HG03025 (cell line): Measurements from ENCODE around the gene C3orf20.
A peak's percentile ranks its signal among the peaks of the same experiment; 100 is the strongest.

Source experiments
- ATAC-seq: cut with Tn5 transposase; IDR thresholded peaks from one replicate; pipeline ENCODE4 v1.9.1; 2021; ENCODE audit warnings: mild to moderate bottlenecking, moderate library complexity; ENCODE audit not compliant: unreplicated experiment, low FRiP score

C3orf20 gene

DNA sequence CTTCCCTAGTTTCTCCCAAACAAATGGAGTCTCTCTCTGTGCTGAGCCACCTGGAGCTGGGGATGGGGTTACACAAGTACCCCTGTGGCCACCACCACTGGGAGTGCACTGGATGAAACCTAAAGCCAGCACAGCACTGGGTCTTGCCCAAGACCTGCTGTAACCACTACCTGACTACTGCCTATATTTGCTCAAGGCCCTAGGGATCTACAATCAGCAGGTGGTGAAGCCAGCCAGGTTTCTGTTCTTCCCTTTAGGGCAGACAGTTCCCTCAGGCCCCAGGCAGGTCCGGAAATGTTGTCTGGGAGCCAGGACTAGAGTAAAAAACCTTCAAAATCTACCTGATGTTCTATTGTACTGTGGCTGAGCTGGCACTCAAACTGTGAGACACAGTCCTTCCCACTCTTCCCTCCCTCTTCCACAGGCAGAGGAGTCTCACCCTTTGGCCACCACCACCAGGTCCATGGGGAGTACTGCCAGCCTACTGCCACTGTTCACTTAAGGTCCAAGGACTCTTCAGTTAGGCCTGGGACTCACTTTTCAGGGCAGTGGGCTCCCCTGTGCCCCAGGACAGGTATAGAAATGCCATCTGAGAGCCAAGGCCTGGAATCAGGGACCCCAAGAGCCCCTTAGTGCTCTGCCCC lies 23.8 kb downstream of the C3orf20 start:
- no peak for ATAC-seq

DNA sequence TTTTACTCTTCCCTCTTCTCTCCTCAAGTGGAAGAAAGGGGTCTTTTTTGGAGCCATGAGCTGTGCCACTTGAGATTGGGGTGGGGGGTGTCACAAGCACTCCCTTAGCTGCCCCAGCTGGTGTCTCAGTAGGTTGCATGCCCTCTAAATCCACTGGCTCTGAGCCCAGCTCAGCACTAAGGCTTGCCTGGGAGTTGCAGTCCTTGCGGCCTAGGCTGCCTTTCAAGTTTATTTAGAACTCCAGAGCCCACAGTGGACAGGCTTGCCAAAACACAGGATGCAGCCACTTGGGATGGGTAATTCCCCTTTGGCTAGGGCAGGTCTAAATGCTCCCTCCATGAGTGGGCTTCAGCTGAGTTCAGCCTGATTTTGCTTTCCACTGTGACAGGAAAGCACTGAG lies 24.7 kb downstream of the C3orf20 start:
- no peak for ATAC-seq

DNA sequence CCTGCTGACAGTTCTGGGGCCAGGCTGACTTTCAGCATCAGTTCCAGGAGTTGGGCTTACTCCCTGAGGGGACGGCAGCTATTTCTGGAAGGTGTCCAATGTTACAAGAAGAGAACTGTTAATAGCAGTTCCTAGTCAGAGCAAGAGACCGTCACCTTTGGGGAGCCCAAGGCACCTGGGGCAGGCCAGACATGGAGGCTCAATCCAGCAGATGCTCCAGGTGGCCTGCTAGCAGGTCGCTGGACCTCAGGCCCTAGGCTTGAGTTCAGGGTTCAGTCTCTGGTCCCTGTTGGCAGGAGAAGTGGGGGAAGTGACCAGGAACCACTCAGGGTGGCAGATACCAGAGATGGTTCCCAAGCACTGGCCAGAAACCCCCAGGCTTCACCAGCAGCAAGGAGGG lies 25.9 kb downstream of the C3orf20 start:
- no peak for ATAC-seq

DNA sequence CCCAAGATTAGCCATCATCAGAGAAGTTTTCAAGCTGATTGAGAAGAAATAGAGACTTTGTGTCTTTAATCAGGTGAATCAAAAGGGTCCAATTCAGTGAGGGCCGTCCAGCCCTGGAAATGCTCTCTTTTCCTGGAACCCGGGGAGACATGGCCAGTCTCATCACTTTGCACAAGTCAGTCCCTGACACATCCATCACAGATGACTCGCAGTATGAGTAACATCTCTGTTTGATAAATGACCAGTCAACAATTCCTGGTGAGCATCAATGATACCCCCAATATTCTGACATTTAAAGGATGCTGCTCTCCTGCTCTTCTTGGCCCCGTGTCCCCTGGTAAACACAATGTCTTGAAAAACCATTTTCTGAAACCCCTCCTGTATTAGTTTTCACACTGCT lies 26.7 kb downstream of the C3orf20 start:
- ATAC-seq = no peak

DNA sequence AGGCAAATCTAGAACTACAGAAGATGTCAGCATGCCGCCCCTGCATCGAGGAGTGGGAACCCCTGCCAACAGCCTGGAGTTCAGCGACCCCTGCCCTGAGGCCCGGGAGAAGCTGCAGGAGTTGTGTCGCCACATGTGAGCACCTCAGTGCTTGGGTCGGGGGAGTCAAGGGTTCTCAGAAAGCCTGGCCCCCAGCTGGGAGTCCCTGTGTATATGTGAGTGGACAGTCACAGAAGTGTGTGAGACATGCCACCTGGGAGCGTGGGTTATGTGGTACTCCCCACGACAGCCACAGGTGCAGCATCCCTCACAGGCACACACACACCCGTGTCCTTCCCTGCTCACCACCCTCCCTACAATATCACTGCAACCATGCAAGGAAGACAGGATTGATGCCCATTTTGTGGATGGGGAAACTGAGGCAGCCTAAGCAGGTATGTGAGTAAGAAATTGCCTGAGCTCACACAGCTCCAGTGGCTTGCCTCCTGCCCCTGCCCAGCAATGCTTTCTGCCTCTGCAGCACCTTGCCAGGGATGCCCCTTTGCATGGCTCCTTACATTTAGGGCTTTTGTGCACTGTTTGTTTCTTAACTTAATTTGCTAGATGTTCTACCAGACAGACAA lies 28.3 kb downstream of the C3orf20 start:
- ATAC-seq = no peak

DNA sequence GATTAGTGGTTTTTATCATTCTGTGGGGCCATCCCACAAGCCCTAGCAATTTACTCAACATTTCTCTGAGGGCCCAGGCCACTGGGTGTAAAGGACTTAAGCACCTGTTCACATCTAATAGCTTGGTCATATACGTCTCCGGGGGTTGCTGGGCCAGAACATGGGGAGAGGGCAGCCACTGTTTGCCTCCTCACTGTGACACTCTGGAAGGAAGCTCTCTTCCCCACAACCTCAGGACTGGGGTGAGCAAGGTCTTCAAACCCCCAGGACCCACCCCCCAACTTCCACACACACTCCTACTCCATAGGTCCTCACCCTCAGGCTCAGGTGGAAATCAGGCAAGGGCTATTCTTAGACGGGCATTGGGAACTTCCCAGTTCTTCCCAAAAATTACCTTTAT lies 28.9 kb downstream of the C3orf20 start:
- no peak for ATAC-seq

DNA sequence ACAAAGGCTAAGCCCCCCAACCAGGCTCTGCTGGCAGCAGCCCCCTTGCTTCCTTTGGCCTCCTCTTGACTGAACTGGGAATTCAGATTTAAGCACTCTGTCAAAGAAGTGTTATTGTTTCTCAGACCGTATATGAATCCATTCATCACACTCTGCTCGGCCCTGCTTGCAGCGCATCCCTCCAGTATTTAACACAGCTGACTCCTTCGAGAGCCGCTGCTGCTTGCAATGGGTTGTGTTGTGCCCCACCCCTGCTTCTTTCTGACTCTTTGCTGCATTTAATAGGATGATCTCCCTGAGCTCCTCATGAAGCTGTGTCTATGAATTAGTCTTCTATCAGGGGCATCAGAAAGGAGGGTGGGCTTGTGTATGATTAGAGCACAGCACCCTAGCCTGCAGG lies 31.2 kb downstream of the C3orf20 start:
- ATAC-seq = no peak

DNA sequence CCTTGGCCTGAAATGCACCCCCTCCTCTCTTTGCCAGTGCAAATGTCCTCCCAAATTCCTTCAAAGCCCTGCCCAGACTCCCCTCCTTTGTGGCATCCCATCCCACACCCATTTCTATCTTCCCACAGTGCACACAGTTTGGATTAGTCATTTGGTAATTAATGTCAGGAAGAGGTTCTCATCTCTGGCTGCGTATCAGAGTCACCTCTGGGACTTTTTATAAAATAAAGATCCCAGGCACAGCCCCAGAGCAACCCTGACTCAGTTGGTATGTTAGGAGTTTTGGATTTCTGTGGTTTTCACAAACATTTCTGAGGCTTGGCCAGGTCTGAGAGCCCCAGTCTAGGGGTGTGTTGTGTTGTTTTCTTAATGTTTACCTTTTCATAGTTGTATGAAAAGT lies 41.6 kb downstream of the C3orf20 start:
- ATAC-seq = no peak

DNA sequence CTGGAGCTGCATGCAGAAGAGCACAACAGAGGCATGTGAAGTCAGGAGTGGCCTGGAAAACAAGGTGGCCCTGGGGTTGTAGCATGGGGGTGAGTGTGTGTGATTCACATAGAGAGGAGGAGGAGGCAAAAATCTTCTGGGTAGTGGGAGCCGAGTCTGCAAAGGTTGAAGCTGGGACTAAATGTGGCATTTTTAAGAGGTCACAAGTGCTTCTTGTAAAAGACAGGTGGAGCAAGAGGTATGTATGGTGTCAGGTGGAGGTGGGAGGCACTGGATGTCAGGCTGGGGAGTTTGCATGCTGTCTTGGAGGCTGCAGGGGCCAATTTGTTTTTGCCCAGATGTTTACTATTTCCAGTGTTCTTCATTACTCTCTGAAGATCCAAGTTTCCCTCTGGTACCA lies 42.4 kb downstream of the C3orf20 start:
- ATAC-seq = no peak

DNA sequence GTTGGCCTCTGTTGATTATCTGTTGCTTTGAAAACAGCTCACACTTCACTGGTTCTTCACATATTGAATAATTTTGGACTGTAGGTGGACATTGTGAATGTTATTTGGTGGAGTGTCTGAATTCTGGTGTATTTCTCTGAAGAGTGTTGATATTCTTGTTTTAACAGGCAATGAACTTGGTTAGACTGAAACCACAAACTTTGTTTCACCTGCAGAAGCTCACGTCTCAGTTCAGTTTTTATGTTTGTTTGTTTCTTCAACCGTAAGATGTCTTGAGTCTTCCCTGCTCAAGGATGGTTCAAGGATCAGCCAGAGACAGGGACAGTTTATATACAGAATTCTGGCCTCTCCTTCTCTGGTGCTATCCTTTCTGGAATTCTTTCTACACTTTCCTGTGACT lies 43.6 kb downstream of the C3orf20 start:
- peak; percentile 63 for ATAC-seq

DNA sequence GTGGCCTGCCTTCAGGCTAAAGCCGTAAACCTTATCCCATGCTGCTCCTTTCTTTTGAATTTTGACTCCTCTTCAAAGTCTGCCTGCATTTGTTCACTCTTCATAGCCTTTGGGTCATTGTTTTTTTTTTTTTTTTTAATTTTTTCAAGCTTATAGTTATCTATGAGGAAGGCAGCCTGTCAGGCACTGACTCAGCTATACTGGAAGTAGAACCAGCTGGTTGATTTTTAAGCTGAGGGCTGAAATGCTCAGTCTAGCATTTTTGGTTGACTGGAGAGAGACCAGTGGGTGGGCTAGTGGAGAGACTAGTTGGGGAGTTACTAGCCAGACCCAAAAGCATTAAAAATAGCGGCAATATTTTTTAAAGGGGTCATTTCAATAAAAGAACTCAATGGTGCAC lies 44.1 kb downstream of the C3orf20 start:
- no peak for ATAC-seq

DNA sequence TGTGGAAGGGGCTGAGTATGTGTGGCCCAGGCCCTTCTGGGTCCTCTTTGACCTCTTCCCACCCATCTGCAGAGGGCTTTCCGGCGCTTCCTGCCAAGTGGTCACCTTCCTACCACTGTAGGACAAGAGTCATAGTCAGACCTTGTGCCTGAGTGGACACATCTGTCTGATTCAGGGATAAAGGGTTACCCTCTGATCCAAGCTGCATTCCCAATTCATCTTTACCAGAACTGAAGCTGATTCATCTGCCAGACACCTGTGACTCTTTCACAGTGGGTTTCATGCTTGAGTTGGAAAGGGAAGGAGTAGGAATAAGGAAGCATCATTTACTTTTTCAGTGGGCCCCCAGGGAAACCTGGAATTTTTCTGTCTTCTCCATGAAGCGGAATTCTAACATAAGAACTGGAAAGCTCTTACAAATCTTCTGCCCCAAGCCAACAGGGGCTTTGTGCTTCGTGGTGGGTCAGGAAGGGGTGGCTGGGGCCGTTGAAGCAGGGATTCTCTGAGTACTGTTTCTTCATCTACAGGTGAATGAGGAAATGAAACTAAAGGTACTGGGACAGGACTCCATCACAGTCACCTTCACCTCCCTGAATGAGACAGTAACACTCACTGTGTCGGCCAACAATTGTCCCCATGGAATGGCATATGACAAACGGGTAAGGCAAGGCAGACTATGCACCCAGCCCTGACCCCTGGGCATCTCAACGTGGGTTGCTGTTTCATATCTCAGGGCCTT lies 46.4 kb downstream of the C3orf20 start:
- no peak for ATAC-seq

DNA sequence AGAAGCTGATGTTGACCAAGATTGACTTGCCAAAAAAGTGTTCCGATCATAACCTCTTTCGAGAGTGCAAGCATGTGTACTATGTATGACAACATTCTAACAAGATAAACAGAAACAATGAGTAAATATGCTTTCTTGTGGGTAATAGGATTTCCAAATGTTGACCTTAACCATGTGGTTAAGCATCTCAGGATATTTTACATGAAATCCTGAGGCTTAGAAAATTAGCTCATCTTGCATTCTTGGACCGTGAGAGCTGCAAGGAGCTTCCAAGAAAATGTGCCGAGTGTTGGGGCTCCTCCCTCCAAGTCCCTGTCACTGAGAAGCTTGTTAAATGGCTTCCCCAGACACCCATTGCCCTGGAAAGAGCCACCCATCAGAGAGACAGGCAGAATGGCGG lies 50.1 kb downstream of the C3orf20 start:
- ATAC-seq = no peak

DNA sequence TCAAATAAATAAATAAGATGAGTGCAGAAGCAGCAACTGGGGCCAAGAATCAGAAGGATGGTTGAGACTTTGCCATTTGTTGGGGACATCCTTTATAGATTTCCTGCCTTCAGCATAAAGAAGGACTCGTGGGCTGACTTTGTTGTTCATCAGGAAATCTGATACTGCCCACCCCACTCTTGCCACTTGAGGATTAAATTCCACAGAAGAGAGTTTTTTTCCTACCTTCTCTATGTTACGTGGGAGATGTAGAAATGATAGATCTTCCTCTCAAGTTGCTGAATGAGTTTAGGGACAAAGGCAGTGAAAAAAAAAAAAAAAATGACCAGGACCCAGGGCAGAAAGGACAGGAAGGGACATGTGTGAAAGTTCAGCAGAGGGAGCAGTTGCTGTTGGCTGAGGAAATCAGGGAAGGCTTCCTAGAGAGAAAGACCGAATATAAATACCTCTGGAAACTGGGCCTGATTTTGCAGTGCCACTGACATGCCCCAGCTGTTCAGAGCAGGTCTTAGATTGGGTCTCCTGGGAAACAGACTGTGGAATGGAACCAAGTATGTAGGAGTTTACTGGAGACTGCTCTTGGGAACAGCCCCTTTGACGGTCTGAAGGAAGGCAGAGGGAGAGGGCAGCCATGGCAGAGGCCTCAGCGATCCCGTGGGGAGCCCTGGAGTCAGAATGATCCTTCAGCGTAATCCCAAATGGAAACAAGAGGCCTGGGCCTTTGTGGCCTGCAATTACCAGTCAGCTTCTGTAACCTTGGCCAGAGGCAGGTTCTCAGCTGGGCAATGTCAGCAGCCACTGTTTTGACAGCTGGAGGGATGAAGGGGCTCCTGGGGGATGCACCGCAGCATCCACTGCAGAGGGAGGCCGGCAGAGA lies 50.9 kb downstream of the C3orf20 start:
- no peak for ATAC-seq

DNA sequence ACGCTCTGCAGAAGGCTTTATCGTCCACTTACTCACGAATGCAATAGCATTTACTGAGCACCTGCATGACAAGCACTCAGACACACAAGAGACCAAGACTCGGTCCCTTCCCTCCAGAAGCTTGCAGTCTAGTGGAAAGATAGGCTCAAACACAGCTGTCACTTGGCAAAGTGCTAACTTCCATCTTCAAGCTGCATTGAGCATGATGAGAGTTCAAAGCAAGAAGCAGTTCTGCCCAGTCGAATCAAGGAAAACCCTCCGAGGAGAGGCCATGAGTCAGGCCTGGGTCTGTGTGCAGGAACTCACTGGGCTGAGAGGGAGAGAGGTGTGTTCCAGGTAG lies 51.5 kb downstream of the C3orf20 start:
- ATAC-seq = no peak

DNA sequence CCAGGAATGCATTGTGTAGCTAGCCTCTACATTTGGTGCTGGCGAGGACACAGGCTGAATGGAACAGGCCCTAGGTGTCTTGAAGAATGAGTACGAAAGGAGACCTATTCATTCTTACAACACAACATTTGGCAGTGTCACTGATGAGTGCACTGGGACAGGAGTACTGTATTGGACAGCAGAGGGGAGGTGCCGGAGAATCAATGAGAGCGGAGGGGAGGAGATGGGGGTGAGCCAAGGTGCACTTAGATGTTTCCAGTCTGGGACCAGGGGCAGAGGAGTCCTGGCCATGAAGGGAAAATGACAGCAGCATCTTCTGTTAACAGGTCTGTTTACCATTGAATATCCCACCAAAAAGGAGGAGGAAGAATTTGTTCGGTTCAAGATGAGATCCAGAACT lies 53.2 kb downstream of the C3orf20 start:
- no peak for ATAC-seq

DNA sequence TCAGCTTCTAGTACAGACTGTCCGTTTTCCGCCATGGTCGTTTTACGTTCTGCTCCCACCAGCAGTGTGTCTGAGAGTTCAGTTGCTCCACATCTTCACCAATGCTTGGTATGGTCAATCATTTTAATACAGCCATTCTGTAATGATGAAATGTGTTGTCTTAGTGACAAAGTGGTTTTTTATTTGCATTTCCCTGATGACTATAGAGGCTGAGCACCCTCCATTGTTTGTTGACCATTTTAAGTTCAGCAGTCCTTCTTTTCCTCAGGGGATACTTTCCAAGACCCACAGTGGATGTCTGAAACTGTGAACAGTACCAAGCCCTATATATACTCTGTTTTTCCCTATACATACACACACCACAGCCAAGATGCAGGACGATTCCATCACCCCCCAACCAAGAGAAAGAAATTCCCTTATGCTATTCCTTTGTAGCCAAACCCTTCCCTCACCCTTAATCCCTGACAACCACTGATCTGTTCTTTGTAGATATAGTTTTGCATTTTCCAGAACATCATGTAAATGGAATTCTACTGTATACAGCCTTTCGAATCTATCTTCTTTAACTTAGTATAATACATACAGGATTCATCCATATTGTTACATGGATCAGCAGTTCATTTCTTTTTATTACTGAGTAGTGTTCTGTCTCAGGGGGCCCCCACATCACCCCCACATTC lies 55.9 kb downstream of the C3orf20 start:
- no peak for ATAC-seq

DNA sequence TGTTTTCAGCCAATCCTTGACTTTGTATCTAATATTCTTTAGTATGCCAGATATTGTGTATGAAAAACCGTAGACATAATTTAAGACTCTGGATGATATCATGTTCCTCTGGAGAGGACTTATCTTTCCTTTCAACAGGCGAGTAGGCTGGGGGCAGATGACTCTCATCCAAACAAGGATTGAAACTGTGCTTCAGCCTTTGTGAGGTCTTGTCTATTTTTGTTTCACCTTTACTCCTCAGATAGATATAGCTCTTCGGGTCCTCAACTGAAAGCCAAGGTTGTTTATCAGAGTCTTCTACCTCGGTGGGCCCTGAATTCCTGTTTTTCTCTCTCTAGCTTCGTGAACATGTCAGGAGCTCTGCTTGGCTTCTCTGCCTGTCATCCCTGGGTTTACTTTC lies 66.0 kb downstream of the C3orf20 start:
- no peak for ATAC-seq

DNA sequence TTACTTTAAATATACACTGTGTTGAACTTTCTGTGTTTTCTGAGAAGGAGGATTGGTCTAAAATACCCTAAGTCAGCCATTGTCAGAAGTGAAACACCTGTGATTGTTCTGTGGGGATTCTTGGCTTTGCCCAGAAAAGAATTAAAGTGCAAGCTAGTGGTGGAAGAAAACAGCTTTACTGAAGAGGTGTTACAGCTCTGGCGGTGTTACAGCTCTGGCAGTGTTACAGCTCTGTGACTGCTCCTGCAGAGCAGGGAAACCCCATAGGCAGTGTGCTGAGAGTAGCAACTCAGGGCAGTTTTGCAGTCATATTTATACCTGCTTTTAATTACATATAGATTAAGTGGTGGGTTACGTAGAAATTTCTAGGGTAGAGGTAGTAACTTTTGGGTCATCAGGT lies 66.6 kb downstream of the C3orf20 start:
- ATAC-seq = no peak

DNA sequence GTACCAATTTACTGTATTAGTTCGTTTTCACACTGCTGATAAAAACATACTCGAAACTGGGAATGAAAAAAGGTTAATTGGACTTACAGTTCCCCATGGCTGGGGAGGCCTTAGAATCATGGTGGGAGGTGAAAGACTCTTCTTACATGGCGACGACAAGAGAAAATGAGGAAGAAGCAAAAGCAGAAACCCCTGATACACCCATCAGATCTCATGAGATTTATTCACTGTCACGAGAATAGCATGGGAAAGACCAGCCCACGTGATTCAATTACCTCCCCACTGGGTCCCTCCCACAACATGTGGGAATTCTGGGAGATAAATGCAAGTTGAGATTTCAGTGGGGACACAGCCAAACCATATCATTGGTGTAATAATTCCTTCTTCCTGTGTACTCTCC lies 69.6 kb downstream of the C3orf20 start:
- ATAC-seq = no peak

DNA sequence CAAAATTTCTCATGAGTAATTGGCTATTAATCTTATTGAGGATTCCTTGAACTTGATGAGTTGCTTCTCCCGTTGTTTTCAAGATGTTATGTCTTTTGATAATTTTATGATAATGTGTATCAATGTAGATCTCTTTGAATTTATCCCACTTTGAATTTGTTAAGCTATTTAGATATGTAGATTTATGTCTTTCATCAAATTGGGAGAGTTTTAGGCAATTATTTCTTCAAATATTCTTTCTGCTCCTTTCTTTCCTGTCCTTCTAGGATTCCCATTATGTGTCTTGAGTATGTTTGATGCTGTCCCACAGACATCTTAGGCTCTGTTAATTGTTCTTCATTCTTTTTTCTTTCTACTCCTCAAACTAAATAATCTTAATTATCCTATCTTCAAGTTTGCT lies 75.7 kb downstream of the C3orf20 start:
- ATAC-seq = no peak
